NCI-H526 treated with DMSO at 0.1 percent for 48 hours (cell line): ENCODE results near the gene TRMT44.
"Not testable (repeated sequence)": the region's sequence is repeated elsewhere in the genome, so short reads cannot be mapped to it uniquely, and the experiment has no call there.

Experiments
- DNase-seq: peaks from one replicate; lab custom pipeline; 2025; lab: John Stamatoyannopoulos, UW

The TRMT44 gene

GRCh38 chr4:8494983-8495548 lies 54.5 kb downstream of the TRMT44 start:
- DNase-seq, result no peak

- no peak for DNase-seq
These were observed 55.2 kb downstream of the TRMT44 start for GRCh38 chr4:8495803-8496202.

GRCh38 chr4:8497762-8498161 lies 57.2 kb downstream of the TRMT44 start:
- DNase-seq, result no peak

DNA sequence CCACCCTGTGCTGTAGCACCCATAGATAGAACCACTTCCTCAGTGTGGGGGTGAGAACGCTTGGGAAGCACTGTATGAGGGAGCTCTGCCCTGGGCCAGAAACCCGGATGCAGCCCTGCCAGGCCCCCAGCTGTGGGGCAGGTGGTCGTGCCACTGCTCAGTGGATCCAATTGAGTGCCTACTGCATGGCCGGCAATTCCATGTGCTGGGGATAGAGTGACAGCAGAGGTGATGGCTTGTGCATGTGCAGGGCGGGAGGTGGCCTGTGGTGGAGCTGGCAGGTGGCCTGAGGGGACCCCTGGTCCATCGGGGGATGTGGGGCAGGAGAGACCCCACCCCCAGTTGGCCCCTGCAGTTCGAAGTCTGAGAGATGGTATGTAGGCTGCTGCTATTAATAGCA lies 60.4 kb downstream of the TRMT44 start:
- DNase-seq, result no peak

DNA sequence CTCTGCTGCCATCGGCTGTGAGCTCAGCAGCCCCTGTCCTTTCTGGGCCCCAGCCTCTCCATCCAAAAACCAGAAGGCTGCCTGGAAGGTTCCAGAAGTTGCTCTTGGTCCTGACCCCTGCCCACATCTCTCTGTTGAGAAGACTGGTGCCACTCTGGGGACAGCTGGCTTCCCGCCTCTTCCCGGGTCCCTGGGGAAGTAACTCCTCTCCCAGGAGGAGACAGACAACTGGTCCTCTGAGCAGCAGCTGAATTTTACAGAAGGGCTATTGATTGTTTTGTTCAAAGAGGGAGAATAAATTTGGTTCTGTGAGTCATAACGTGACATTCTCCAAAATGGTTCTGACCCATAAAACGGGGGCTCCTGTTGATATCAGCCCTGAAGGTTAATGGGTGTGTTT lies 61.2 kb downstream of the TRMT44 start:
- DNase-seq, result no peak

DNA sequence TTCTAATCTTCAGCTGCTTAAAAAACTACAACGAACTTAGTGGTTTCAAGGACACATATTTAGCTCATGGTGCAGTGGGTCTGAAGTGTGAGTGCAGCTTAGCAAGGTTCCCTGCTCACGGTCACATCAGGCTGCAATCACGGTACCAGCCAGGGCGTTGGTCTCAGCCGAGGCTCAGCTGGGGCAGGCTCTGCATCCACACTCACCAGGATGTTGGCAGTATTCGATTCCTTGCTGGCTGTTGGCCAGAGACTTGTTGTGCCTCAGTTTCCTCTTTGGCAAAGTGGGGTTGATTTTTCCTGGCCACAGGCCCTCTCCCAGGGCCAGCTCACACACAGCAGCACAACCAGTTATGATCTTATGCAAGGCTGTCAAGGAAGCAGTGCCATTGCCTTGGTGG lies 61.8 kb downstream of the TRMT44 start:
- DNase-seq, result no peak

GRCh38 chr4:8502836-8503585 lies 62.4 kb downstream of the TRMT44 start:
- no peak for DNase-seq

GRCh38 chr4:8503801-8504200 lies 63.2 kb downstream of the TRMT44 start:
- no peak for DNase-seq

DNA sequence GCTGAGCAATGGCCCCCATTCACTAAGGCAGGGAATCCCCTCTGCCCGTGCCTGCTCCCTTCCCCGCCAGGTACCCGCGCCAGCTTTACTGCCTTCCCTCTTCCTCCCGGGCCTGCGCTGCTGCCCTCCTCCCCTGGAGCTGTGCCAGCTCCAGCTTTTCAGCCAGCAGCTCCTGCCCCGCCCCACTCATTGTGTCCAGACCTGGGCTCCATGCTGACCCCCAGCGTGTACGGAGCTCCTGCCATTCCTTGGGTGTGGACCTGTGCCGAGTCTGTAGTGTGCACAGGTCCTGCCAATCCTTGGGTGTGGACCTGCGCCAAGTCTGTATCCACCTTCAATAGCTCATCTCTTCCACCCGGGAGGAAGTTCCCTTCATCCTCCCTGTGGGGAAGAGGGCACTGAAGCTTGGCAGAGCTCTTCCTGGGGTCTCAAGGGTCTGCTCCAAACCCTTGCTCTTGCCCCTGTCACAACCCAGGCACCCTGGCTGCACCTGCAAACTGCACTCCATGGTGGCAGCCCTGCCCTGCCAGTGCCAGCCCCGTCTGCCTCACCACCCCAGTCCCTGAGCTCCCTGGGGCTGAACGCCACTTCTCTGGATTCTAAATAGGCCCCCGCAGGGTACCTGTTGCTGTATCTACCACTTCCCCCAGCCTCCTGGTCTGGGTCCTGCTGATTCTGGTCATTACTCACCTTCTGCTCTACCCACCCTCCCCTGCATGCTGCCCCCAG lies 63.9 kb downstream of the TRMT44 start:
- no peak for DNase-seq

DNA sequence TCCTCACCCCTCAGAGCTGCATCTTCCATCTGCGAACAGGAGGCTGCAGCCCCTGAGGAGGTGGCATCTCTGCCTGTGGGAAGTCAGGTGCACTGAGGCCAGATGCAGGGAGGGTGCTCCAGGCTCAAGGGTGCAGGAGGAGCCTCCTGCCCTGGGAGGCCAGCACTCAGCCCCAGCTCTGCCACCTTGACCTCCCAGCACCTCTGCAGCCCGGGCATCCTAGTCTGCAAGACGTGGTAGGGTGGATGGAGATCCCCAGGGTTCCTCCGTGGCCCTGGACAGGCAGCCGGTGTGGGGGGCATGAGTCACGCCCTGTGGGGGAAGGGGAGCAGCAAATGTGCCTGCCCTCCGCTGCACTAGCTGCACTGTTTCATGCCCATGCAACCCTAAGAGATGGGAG lies 64.7 kb downstream of the TRMT44 start:
- no peak for DNase-seq

- DNase-seq, result no peak
These were observed 65.4 kb downstream of the TRMT44 start for GRCh38 chr4:8506006-8506372.

DNA sequence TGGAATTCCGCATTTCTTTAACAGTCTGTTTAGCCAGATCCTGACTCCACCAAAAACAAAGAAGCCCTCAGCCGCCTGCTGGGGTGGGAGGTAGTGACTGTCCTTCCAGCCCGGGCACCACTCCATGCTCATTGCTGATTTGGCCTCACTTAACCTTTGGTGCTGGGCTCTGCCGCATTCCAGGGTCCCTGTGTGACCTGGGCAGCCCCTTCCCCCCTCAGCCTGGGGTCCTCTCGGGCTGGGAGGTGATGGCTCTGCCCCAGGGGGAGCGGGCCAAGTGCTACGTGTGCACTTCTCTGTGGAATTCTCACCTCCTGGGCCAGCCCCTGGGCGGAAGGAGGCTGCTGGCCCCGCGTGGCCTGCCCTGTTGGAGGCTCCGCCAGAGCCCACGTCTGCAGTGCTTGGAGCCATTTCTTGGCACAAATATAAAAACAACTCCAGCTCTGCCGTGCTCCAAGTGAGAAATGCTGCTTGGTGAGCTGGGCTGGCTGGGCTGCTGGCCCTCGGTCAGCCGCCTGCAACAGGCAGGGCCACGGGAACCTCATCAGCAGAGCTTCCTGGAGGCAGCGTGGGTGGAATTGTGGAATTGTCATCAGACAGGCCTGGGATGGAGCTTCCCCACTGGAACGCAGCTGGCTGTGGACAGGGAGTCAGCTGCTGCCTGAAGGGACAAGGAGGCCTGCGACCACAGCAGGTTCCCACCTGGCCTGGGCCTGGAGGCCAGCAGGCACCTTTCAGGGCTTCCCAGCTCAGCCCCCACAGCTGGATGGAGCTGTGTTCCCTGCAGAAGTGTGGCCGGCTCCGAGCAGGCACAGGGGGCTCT lies 66.0 kb downstream of the TRMT44 start:
- no peak for DNase-seq

DNA sequence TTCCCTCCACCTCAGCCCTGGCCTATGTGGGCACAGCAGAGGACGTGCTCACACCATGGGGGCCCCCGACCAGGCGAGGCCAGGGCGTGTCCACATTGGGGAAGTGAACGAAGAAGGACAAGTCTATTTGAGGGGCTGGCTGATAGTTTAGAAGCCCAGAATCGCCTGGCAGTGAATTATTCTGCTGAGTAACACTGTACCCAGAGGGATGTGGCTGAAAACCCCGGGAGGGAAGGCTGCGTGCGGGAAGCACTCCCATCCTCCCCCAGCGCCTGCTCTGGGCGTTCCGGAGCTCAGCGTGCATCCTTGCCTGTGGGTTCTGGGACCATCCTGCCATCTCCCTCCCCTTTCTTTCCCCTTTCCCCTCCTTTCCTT lies 66.6 kb downstream of the TRMT44 start:
- DNase-seq, result no peak

DNA sequence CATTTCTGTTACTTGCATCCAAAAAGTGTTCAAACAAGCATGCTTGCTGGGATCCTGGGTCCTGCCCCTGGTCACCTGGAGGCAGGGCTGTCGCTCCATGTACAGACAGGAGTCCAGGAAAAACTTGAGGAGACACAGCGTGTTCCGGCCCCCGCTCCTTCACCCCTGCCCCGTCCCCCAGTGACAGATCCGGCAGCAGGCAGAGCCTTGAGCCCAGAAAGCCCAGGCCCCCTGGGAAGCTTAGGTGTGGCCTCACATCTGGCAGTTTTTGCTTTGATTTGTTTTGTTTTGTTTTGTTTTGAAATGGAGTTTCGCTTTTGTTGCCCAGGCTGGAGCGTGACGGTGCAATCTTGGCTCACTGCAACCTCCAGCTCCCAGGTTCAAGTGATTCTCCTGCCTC lies 67.0 kb downstream of the TRMT44 start:
- DNase-seq, result no peak

DNA sequence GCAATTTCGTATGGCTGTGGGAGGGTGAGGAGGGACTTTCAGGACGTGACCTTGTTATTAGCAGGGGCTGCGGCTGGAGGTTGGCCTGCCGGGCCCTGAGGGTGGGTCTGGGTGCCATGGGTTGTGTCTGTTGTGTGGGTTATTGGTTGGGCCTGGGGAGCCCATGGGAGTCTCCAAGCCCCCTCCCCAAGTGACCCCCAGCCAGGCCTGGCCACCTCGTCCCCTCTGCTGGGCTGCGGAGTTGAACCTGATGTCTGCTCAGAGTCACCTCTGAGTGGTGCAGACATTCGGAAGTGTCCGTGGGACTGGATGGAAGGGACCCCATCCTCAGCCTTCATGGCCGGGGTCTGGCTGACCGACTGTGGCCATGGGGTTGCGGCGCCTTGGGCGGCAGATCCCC lies 67.7 kb downstream of the TRMT44 start:
- DNase-seq, result no peak

- no peak for DNase-seq
These were observed 68.2 kb downstream of the TRMT44 start for GRCh38 chr4:8508740-8509139.

DNA sequence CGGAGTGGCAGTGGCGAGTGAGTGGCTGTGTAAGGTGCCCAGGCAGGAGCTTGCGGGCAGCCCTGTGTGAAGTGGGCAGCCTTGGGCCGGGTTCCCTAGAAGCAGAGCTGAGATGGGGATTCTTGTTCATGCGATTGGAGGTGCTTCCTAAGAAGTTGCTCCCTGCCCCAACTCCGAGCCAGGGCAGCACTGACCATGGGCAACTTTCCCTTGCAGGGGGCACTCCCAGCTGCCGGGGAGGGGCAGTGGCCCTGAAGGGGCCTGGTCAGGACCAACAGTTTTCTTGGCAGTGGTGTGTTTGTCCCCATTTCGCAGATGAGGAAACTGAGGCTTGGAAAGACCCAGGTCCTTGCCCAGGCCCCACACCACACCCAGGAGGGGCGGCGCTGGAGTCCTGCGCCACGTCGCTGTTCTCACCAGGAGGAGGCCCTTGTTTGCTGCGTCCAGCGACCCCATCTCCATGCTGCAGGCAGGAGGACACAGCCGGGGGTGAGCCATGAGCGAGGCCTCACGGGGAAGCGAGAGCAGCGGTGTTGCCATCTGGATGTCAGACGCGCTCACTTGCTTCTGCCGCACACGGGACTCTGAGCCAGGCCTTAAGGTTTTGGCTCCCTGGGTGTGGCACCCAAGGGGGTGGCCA lies 68.9 kb downstream of the TRMT44 start:
- no peak for DNase-seq

DNA sequence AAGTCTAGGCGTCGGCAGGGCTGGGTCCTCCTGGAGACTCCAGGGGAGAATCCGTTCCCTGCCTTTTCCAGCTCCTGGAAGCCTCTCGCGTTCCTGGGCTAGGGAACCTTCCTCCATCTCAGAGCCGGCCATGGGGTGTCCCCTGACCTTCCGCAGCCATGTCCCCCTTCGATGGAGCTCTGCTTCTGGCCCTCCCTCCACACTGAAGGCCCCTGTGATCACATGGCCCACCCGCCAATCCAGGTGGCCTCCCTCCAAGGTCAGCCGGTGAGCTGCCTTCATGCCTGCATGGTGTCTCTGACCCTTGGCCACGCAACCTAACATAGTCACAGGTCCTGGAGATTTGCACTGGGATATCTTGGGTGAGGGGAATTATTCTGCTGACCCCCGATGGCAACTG lies 69.6 kb downstream of the TRMT44 start:
- no peak for DNase-seq

- no peak for DNase-seq
These were observed 70.2 kb downstream of the TRMT44 start for GRCh38 chr4:8510611-8511285.

DNA sequence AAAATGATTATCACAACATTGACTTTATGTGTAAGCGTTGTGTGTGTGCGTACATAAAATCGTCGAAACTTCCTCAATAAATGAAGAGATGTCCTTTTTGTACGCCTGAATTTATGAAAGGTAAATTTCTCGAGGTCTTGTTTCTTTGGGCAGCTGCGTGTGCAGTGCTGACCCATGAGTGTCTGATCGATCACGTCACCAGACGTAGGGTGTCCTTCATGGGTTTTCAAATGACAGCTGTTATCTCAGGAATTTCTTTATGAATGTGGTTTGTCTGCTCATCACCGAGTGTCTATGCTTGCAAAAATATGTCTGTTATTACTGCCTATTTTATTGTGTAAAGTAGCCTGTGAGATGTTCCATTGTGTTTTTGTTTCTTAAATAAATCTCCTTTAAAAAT lies 71.9 kb downstream of the TRMT44 start:
- DNase-seq, result no peak

DNA sequence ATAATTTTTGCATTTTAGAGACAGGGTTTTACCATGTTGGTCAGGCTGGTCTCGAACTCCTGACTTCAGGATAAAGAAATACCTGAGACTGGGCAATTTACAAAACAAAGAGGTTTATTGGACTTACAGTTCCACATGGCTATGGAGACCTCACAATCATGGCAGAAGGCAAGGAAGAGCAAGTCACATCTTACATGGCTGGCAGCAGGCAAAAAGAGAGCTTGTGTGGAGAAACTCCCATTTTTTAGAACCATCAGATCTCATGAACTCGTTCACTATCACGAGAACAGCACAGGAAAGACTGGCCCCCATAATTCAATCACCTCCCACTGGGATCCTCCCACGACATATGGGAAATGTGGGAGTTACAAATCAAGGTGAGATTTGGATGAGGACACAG lies 72.5 kb downstream of the TRMT44 start:
- not testable (repeated sequence) for DNase-seq

DNA sequence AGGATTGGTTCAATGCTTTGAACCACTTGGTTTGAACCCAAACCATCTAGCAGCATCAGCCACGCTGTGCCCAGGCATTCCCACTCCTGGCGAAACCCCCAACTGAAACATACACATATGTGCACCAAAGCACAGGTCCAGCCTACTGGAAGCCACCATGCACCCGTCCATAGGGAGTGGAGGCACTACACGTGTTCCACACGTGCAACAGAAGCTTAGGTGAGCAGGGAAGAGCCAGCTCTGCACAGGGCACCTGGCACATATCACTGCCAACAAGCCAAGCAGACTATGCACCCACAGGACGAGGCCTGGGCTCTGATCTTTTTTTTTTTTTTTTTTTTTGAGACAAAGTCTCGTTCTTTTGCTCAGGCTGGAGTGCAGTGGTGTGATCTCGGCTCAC lies 73.4 kb downstream of the TRMT44 start:
- no peak for DNase-seq
